Fibroblast of peridontal ligament (primary cell): ENCODE measurements around the gene EIF3L.

ENCODE experiments used
- DNase-seq: peaks from one replicate; pipeline ENCODE4 v3.0.0-alpha.2; 2010; ENCODE audit errors: extremely low read depth

EIF3L gene

GRCh38 chr22:37817705-37818408 lies 31.4 kb upstream of the EIF3L start:
- peak; percentile 68 for DNase-seq

GRCh38 chr22:37818409-37819104 lies 30.7 kb upstream of the EIF3L start:
- peak; percentile 29 for DNase-seq

GRCh38 chr22:37819105-37819433 lies 30.1 kb upstream of the EIF3L start:
- peak; percentile 4 for DNase-seq

GRCh38 chr22:37820350-37820749 lies 28.9 kb upstream of the EIF3L start:
- DNase-seq: no peak

- no peak for DNase-seq
These were observed 27.0 kb upstream of the EIF3L start for GRCh38 chr22:37822079-37822833.

GRCh38 chr22:37823134-37823985 lies 25.9 kb upstream of the EIF3L start, which contains the start of gene GALR3:
GALR3 (plus strand) TSS chr22:37823382; CDS start chr22:37823407, 25 bp downstream.
- no peak for DNase-seq

- peak; percentile 5 for DNase-seq
These were observed 24.3 kb upstream of the EIF3L start for GRCh38 chr22:37824674-37825641.

- peak; percentile 15 for DNase-seq
These were observed 22.2 kb upstream of the EIF3L start for GRCh38 chr22:37827056-37827455.

GRCh38 chr22:37830093-37830842 lies 19.0 kb upstream of the EIF3L start:
- DNase-seq: no peak

GRCh38 chr22:37831472-37831871 lies 17.7 kb upstream of the EIF3L start:
- no peak for DNase-seq

GRCh38 chr22:37832022-37832857 lies 17.0 kb upstream of the EIF3L start:
- no peak for DNase-seq

GRCh38 chr22:37842015-37842793 lies 7.0 kb upstream of the EIF3L start:
- DNase-seq: no peak

- DNase-seq: no peak
These were observed 5.5 kb upstream of the EIF3L start for GRCh38 chr22:37843741-37844089.

- DNase-seq: no peak
These were observed 4.3 kb upstream of the EIF3L start for GRCh38 chr22:37844904-37845329.

- no peak for DNase-seq
These were observed 2.8 kb upstream of the EIF3L start for GRCh38 chr22:37846433-37846832.

- peak; percentile 48 for DNase-seq
These were observed 581 bp upstream of the EIF3L start for GRCh38 chr22:37848587-37849088.

GRCh38 chr22:37850801-37851200 lies 1.6 kb downstream of the EIF3L start:
- no peak for DNase-seq

- no peak for DNase-seq
These were observed 3.2 kb downstream of the EIF3L start for GRCh38 chr22:37852418-37852817.
